WERI-Rb-1 (cell line): ENCODE data around the gene PLXNA2.

Source experiments
- DNase-seq: peaks from one replicate; pipeline ENCODE4 v3.0.0-alpha.2; 2020
- H3K27ac ChIP-seq: fragments of 250-450 bp; sonication (Bioruptor Pico); 2 replicates; pipeline ENCODE4 v1.5.1; 2020; ENCODE audit warnings: mild to moderate bottlenecking, moderate library complexity
- H3K27me3 ChIP-seq: fragments of 250-450 bp; sonication (Bioruptor Pico); 2 replicates; pipeline ENCODE4 v1.5.1; 2021; ENCODE audit warnings: mild to moderate bottlenecking, low read depth, moderate library complexity; ENCODE audit not compliant: insufficient read depth, severe bottlenecking
- H3K36me3 ChIP-seq: fragments of 250-450 bp; sonication (Bioruptor Pico); 2 replicates; pipeline ENCODE4 v1.5.1; 2020; ENCODE audit warnings: mild to moderate bottlenecking, moderate library complexity
- H3K4me3 ChIP-seq: 2 replicates; pipeline ENCODE4 v1.5.1; 2011; ENCODE audit warnings: low read depth, mild to moderate bottlenecking, control low read depth, low read length
- H3K9me3 ChIP-seq: fragments of 250-450 bp; sonication (Bioruptor Pico); 2 replicates; pipeline ENCODE4 v1.5.1; 2021; ENCODE audit warnings: mild to moderate bottlenecking, moderate library complexity; ENCODE audit not compliant: severe bottlenecking
- TF ChIP-seq, protein P1 (sequence below): IDR thresholded peaks from 2 replicates; pipeline ENCODE4 v1.5.1; 2011; ENCODE audit warnings: low read depth, mild to moderate bottlenecking, control low read depth, inconsistent platforms, low read length

Gene PLXNA2

DNA sequence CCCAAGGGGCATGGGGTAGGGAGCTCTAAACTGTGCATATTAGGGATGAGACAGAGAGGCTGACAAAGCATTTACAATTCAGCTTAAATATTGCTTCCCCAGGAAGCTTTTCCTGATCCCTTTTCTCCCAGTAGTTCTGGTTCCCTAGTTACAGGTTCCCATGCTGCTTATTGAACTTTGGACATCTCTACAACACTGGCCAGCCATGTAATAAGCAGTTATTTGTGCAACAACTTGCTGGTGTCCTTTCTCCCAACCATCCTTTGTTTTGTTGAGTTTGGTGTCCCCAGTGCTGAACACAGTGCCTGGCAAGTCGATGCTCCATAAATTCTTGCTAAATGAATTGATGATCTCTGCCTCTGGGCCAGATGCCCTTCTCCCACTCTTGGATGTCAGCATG, 80.6 kb downstream of the PLXNA2 start:
- TF ChIP-seq, protein P1, sequence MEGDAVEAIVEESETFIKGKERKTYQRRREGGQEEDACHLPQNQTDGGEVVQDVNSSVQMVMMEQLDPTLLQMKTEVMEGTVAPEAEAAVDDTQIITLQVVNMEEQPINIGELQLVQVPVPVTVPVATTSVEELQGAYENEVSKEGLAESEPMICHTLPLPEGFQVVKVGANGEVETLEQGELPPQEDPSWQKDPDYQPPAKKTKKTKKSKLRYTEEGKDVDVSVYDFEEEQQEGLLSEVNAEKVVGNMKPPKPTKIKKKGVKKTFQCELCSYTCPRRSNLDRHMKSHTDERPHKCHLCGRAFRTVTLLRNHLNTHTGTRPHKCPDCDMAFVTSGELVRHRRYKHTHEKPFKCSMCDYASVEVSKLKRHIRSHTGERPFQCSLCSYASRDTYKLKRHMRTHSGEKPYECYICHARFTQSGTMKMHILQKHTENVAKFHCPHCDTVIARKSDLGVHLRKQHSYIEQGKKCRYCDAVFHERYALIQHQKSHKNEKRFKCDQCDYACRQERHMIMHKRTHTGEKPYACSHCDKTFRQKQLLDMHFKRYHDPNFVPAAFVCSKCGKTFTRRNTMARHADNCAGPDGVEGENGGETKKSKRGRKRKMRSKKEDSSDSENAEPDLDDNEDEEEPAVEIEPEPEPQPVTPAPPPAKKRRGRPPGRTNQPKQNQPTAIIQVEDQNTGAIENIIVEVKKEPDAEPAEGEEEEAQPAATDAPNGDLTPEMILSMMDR, result no peak
- Histone ChIP-seq H3K9me3 (no peaks in the 10 kb centered on the region), H3K36me3 (no peaks in the 10 kb centered on the region), H3K27me3 (no peaks in the 10 kb centered on the region), H3K4me3 (no peak overlapping the region), H3K27ac (peak overlapping the region; percentile 61)
- no peak for DNase-seq

DNA sequence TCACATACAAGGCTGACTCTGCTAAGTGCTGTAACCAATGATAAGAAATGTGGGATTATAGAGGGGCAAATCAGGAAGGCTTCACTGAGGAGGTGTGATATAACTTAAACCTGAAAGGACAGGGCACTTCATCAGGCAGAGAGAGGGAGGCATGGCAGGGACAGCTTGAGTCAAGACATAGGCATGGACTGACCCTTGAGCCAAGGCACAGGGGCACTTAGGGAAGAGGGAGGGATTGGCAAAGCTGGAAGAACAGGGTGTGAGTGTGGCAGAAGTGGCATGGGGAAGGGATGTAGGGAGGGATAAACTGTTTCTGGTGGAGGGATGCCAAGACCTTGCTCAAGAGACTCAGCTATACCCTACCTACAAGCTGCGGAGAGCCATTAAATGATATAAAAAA, 81.3 kb downstream of the PLXNA2 start:
- no peaks in the 10 kb centered on the region for H3K27me3 ChIP-seq
- no peak for DNase-seq
- H3K27ac ChIP-seq, result peak overlapping the region; percentile 61
- H3K4me3 ChIP-seq, result no peak overlapping the region
- H3K36me3 ChIP-seq, result no peaks in the 10 kb centered on the region
- H3K9me3 ChIP-seq, result no peaks in the 10 kb centered on the region
- TF ChIP-seq, protein P1, result no peak

DNA sequence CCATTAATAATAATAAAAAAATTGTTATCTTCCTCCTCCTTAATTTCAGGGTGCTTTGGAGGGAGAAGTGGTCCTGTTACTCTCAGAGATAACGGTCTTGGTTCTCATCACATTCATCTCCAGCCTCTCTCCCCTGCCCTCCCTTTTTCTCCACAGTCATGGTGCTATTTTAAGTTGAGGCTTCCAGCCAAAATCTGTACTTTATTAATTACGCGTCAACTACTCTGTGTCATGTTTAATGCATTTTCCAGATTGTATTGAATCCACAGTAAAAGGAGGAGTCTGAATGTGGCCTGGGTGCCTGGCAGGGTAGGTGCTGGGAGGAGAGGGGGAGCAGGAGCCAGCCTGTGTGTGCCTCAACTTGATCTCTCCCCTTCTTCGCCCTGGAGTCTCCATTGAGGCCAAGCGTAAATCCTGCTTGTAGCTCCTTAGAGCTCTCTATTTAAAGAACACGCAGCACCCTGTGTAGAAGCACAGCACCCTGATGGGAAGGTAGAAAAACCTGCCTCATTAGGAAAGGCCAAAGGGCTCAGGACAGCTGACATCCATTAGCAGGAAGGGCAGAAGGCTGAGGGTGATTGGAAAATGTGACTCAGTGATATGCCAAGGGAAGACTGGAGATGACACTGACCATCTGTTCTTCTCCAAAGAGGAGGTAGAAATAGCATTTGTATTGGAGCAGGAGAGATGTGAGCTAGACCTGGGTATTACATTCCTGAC, 82.4 kb downstream of the PLXNA2 start:
- DNase-seq, result peak; percentile 79
- no peak overlapping the region for H3K4me3 ChIP-seq
- H3K27me3 ChIP-seq, result no peaks in the 10 kb centered on the region
- no peaks in the 10 kb centered on the region for H3K36me3 ChIP-seq
- H3K27ac ChIP-seq, result peak overlapping the region; percentile 61
- no peaks in the 10 kb centered on the region for H3K9me3 ChIP-seq
- TF ChIP-seq, protein P1, result no peak

DNA sequence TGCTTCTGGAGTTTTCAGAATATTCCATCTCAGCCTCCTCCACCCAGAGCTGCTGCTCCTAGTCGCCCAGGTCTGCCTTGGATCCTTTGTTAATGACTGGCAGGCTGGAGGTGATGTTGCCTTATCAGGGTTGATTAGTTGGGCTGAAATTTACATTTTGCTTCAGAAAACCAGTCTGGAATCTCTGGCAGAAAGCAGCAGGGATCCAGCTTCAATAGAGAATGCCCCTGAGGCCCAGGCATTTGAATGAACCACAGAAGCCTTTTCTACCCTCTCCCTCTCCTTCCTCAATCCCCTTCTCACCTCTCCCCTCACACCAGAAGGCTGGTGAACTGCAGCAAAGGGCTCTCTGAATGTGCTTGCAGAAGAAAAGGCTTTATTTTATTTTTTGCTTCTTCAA, 83.2 kb downstream of the PLXNA2 start:
- no peak for DNase-seq
- H3K27me3 ChIP-seq, result no peaks in the 10 kb centered on the region
- no peaks in the 10 kb centered on the region for H3K9me3 ChIP-seq
- TF ChIP-seq, protein P1, result no peak
- H3K27ac ChIP-seq, result peak overlapping the region; percentile 61
- no peaks in the 10 kb centered on the region for H3K36me3 ChIP-seq
- H3K4me3 ChIP-seq, result no peak overlapping the region

DNA sequence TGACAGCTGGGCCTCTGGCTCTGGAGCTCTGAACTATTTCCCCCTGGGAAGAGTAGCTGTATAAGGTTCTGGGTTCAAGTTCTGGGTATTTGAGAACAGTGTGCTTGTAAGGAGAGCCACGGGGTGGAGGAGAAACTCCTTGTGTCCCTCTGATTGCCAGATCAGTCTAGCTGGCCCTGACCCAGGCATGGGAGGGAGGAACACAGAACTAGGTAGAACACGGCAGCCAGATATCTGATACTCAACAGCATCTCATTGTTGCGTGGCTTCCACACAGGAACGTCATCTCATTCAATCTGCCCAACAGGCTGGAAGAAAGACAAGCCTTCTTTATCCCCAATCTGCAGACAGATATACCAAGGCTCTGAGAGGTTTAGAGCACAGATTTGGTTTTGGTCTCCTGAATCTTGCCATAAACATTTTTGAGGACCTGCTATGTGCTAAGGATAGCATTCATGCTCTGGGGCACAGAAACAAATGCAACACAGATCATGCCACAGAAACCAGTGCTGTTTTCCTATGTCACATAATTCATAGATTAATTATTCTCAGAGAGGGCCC, 83.8 kb downstream of the PLXNA2 start:
- DNase-seq, result no peak
- peak overlapping the region; percentile 61 for H3K27ac ChIP-seq
- TF ChIP-seq, protein P1, result no peak
- H3K9me3 ChIP-seq, result no peaks in the 10 kb centered on the region
- no peaks in the 10 kb centered on the region for H3K36me3 ChIP-seq
- H3K4me3 ChIP-seq, result no peak overlapping the region
- H3K27me3 ChIP-seq, result no peaks in the 10 kb centered on the region
